K562 (cell line): Measurements from ENCODE around the gene PARD3B.

Experiments used
- CTCF ChIP-seq, 3 experiments: IDR thresholded peaks in 2 of 3; conservative IDR thresholded peaks in 1 of 3; 2 replicates each; pipeline ENCODE4 v1.5.1; 2011 to 2012; ENCODE audit warnings: low read length in 3 of 3, mild to moderate bottlenecking in 3 of 3, control low read depth in 2 of 3, improper control_type of control experiment in 1 of 3, inconsistent platforms in 1 of 3, low read depth in 1 of 3, mixed read lengths in 1 of 3, moderate library complexity in 1 of 3; ENCODE audit not compliant: insufficient read depth in 2 of 3
- EZH2 ChIP-seq: IDR thresholded peaks from 2 replicates; pipeline ENCODE4 v1.6.1; 2012; ENCODE audit warnings: low read depth, mild to moderate bottlenecking, inconsistent platforms, low read length, borderline replicate concordance
- KDM4B ChIP-seq, 2 experiments: fragments of 450-650 bp in 1 of 2; sonication (generic) in 1 of 2; IDR thresholded peaks; 2 replicates each; pipeline ENCODE4 v1.6.1; 2016 to 2017; ENCODE audit warnings: borderline replicate concordance in 2 of 2, antibody characterized with exemption in 1 of 2, low read depth in 1 of 2, mild to moderate bottlenecking in 1 of 2
- POLR2A ChIP-seq: fragments of 450-650 bp; conservative IDR thresholded peaks from 2 replicates; pipeline ENCODE4 v1.6.1; 2016
- RCOR1 ChIP-seq, 2 experiments: IDR thresholded peaks; 2 replicates each; pipeline ENCODE4 v1.6.1; 2012; ENCODE audit warnings: low read depth in 2 of 2, low read length in 2 of 2, borderline replicate concordance in 1 of 2, improper control_type of control experiment in 1 of 2
- ZNF274 ChIP-seq: IDR thresholded peaks from 2 replicates; pipeline ENCODE4 v1.6.1; 2011; ENCODE audit warnings: low read depth, mild to moderate bottlenecking, low read length, moderate library complexity, borderline replicate concordance

- TF ChIP-seq ZNF274, result no peak
- no peak for TF ChIP-seq EZH2
- TF ChIP-seq POLR2A, result no peak
- TF ChIP-seq CTCF (IDR thresholded peaks at IDR 0.05 in 2 of 3, conservative IDR thresholded peaks at IDR 0.05 in 1 of 3; ENCODE audit: insufficient read depth in 2 of 3, low read depth in 1 of 3, low read length in 3 of 3), result no peak
- TF ChIP-seq RCOR1 (IDR thresholded peaks at IDR 0.05; ENCODE audit: borderline replicate concordance in 1 of 2, low read depth in 2 of 2, low read length in 2 of 2), result no peak
- TF ChIP-seq KDM4B (IDR thresholded peaks at IDR 0.05; ENCODE audit: borderline replicate concordance in 2 of 2, low read depth in 1 of 2), result no peak
These were observed 2.2 kb upstream of the PARD3B start for GRCh38 chr2:204542982-204543608.
